Measurements from ENCODE around the gene CDCA8. TPM values are rescaled to one million over a fixed set of nuclear protein-coding genes. Genes with fewer than 3 reads are reported as not detected.
A peak's percentile ranks its signal among the peaks of the same experiment; 100 is the strongest.

CDCA8 gene
- total and polyA plus RNA-seq, 2 experiments from 2014 or later = 7.0 to 30.8 TPM

DNA sequence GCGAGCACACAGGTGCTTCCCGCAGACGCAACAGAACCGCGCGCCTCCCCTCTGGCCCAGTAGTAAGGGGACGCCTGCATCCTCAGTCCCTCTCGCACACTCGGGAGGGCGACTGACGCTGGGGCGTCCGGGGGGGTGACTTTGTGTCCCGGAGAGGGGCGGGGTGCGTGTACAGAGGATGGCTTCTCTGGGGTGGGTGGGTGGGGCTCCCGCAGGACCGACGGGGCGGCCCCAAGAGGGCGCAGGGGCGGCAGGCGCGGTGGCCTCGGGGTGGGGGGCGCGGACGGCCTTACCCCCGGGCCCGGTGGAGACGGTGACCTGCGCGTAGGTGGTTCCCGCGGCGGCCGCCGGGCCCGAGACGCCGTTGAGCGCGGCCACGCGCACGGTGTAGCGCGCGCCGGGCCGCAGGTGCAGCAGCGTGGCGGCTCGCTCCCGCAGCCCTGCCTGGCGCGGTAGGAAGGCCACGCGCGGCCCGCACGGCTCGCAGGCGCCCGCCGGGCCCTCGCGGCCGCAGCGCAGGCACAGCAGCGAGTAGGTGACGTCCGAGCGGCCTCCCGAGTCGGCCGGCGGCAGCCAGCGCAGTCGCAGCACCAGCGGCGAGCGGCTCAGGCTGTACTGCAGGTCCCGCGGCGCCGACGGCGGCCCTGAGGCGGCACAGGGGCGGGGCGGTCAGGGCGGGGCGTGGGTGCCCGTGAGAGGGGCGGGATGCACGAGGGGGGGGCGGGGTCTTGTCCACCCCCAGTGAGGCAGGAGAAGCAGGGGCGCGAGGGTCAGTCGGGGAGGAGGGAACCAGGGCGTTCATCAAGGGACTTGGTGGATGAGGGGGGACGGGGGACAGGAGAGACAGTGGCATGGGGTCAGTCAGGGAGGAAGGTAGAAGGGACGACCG is 60.5 kb downstream of the CDCA8 start:
- H3K4me3 ChIP-seq = peak overlapping the region; percentile 21
- DNase-seq (ENCODE audit: low read depth in 1 of 2, low spot score in 1 of 2) = peak; percentile 23 to 69

DNA sequence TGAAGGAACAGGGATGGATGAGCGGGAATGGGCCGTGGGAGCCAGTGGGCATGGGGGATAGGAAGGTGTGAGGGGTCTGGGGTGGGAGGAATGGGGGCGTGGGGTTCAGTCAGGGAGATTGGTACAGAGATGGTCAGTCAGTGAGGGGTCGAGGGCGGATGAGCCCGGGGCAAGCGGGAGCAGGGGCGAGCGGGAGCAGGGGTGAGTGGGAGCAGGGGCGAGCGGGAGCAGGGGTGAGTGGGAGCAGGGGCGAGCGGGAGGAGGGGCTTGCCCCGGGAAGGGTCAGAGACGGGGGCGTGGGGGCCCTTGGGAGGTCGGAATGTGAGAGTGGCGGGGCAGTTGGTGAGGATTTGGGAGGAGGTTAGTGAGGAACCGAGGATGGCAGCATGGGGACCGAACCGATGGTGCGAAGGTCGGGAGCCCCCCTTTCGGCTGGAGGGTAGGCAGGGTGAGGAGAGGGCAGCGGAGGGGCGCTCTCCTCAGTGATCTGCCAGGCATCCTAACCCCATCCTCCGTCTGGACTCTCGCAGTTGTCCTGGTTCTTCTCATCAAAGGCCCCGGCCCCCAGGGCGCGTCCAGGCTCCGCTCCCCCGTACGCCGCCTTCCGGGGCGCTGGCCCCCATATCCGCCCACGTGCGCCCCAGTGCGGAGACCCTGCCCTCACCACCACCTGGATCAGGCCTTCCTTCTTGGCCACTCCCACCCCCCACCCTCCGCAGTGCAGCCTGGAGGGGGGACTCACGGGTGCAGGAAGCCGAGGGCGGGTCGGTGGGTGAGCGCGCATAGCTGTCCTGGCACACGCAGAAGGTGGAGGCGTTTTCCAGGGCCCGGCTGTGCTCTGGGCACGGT is 61.4 kb downstream of the CDCA8 start:
- no peak for DNase-seq (ENCODE audit: low read depth in 1 of 2, low spot score in 1 of 2)
- Histone ChIP-seq H3K36me3 (no peaks in the 10 kb centered on the region), H3K4me1 (ENCODE audit: low read depth) (no peaks in the 10 kb centered on the region), H3K27me3 (peaks cover 100% of the 10 kb centered on the region), H3K4me3 (no peak overlapping the region), H3K9me3 (ENCODE audit: low read depth) (no peaks in the 10 kb centered on the region), H3K27ac (no peak overlapping the region)
- TF ChIP-seq, protein P1, sequence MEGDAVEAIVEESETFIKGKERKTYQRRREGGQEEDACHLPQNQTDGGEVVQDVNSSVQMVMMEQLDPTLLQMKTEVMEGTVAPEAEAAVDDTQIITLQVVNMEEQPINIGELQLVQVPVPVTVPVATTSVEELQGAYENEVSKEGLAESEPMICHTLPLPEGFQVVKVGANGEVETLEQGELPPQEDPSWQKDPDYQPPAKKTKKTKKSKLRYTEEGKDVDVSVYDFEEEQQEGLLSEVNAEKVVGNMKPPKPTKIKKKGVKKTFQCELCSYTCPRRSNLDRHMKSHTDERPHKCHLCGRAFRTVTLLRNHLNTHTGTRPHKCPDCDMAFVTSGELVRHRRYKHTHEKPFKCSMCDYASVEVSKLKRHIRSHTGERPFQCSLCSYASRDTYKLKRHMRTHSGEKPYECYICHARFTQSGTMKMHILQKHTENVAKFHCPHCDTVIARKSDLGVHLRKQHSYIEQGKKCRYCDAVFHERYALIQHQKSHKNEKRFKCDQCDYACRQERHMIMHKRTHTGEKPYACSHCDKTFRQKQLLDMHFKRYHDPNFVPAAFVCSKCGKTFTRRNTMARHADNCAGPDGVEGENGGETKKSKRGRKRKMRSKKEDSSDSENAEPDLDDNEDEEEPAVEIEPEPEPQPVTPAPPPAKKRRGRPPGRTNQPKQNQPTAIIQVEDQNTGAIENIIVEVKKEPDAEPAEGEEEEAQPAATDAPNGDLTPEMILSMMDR (IDR thresholded peaks at IDR 0.05; ENCODE audit: low read depth, low read length) = no peak

More for the DNA sequence above, 60.5 kb downstream of the CDCA8 start:
- no peaks in the 10 kb centered on the region for H3K9me3 ChIP-seq (ENCODE audit: low read depth)
- H3K36me3 ChIP-seq = no peaks in the 10 kb centered on the region
- peaks cover 100% of the 10 kb centered on the region for H3K27me3 ChIP-seq
- no peaks in the 10 kb centered on the region for H3K4me1 ChIP-seq (ENCODE audit: low read depth)
- H3K27ac ChIP-seq = no peak overlapping the region
- TF ChIP-seq, protein P1 (IDR thresholded peaks at IDR 0.05; ENCODE audit: low read depth, low read length) = no peak

DNA sequence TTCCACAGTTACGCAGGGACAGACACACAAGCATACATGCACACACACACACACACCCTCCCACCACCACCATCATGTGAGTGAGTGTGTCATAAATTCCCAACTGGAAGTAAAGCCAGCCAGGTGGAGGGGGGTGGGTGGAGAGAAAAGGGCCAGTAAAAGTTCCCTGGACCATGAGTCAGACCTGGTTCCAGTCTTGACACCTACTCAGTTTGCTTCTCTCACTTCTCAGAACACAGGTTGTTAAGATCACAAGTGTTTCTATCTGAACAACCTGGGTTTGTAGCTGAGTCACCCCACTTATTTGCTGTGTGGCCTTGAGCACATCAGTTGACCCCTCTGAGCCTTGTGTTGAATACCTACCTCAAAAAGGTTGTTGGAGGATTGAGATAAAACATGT is 63.0 kb downstream of the CDCA8 start:
- H3K9me3 ChIP-seq (ENCODE audit: low read depth) = no peaks in the 10 kb centered on the region
- no peak overlapping the region for H3K4me3 ChIP-seq
- DNase-seq (ENCODE audit: low read depth in 1 of 2, low spot score in 1 of 2) = no peak
- H3K27ac ChIP-seq = no peak overlapping the region
- no peaks in the 10 kb centered on the region for H3K36me3 ChIP-seq
- peaks cover 100% of the 10 kb centered on the region for H3K27me3 ChIP-seq
- no peaks in the 10 kb centered on the region for H3K4me1 ChIP-seq (ENCODE audit: low read depth)
- TF ChIP-seq, protein P1 (IDR thresholded peaks at IDR 0.05; ENCODE audit: low read depth, low read length) = no peak

DNA sequence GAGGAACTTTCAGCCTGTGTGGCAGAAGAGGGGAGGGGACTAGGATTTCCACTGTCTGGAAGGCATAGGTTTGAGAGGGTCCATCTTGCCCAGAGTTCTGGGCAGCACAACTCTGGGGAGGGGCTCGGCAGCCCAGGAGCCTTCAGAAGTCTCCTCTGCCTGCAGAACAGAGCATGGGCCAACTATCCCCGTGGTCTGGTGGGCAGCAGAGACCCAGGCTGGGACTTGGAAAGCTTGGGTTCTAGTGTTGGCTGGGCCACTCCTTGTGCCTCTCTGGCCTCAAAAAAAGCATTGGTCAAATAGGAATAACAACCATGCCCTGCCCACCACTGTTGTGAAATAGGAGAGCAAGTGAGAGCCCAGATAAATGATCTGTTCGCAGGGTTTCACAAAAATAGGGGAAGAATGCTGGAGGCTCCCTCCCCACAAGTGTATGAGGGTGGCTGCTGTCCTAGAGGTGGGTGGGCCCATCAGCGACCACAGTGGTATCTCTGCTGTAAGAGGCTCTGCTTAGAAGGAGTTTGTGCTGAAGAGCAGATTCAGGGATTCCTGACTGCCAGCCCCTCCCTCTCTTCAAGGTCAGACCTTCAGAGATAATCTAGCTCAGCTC is 63.7 kb downstream of the CDCA8 start:
- TF ChIP-seq, protein P1 (IDR thresholded peaks at IDR 0.05; ENCODE audit: low read depth, low read length) = no peak
- H3K27ac ChIP-seq = no peak overlapping the region
- no peak overlapping the region for H3K4me3 ChIP-seq
- H3K4me1 ChIP-seq (ENCODE audit: low read depth) = no peaks in the 10 kb centered on the region
- H3K27me3 ChIP-seq = peaks cover 100% of the 10 kb centered on the region
- H3K36me3 ChIP-seq = no peaks in the 10 kb centered on the region
- H3K9me3 ChIP-seq (ENCODE audit: low read depth) = no peaks in the 10 kb centered on the region
- no peak for DNase-seq (ENCODE audit: low read depth in 1 of 2, low spot score in 1 of 2)

Other genes starting within 250 kb of the CDCA8 start
- 8.8 and 14.0 TPM in 2 replicates for gene ZC3H12A, start 217.9 kb upstream of the CDCA8 start, total RNA-seq
- gene ZC3H12A, start 217.9 kb upstream of the CDCA8 start, polyA plus RNA-seq = 5.2 and 10.1 TPM in 2 replicates
- 138 and 157 TPM in 2 replicates for gene MEAF6, start 177.8 kb upstream of the CDCA8 start, total RNA-seq
- gene MEAF6, start 177.8 kb upstream of the CDCA8 start, polyA plus RNA-seq = 68.2 and 77.0 TPM in 2 replicates
- 12.8 and 18.4 TPM in 2 replicates for gene SNIP1, start 138.2 kb upstream of the CDCA8 start, total RNA-seq
- 6.1 and 6.6 TPM in 2 replicates for gene SNIP1, start 138.2 kb upstream of the CDCA8 start, polyA plus RNA-seq
- gene DNALI1, start 135.6 kb upstream of the CDCA8 start, total RNA-seq = 28.7 and 43.2 TPM in 2 replicates
- gene DNALI1, start 135.6 kb upstream of the CDCA8 start, polyA plus RNA-seq = 17.8 and 23.5 TPM in 2 replicates
- gene GNL2, start 96.6 kb upstream of the CDCA8 start, total RNA-seq = 26.4 and 38.6 TPM in 2 replicates
- gene GNL2, start 96.6 kb upstream of the CDCA8 start, polyA plus RNA-seq = 55.9 and 78.3 TPM in 2 replicates
- 0.71 and 1.1 TPM in 2 replicates for gene RSPO1, start 57.6 kb upstream of the CDCA8 start, total RNA-seq
- gene RSPO1, start 57.6 kb upstream of the CDCA8 start, polyA plus RNA-seq = 0.11 and 1.0 TPM in 2 replicates
- gene EPHA10, start 72.6 kb downstream of the CDCA8 start, total RNA-seq = 0.14 TPM in 1 of 2 replicates, not detected in the other
- 0.38 TPM in 1 of 2 replicates, not detected in the other for gene EPHA10, start 72.6 kb downstream of the CDCA8 start, polyA plus RNA-seq
- gene MANEAL, start 101.3 kb downstream of the CDCA8 start, total RNA-seq = 1.3 and 5.4 TPM in 2 replicates
- 1.7 and 4.1 TPM in 2 replicates for gene MANEAL, start 101.3 kb downstream of the CDCA8 start, polyA plus RNA-seq
- 104 and 130 TPM in 2 replicates for gene C1orf122, start 115.3 kb downstream of the CDCA8 start, total RNA-seq
- gene C1orf122, start 115.3 kb downstream of the CDCA8 start, polyA plus RNA-seq = 105 and 174 TPM in 2 replicates
- gene YRDC, start 115.7 kb downstream of the CDCA8 start, total RNA-seq = 9.7 and 17.2 TPM in 2 replicates
- gene YRDC, start 115.7 kb downstream of the CDCA8 start, polyA plus RNA-seq = 20.0 and 22.2 TPM in 2 replicates
- 1.5 and 1.6 TPM in 2 replicates for gene MTF1, start 167.1 kb downstream of the CDCA8 start, total RNA-seq
- gene MTF1, start 167.1 kb downstream of the CDCA8 start, polyA plus RNA-seq = 5.7 and 9.3 TPM in 2 replicates

Data from cardiac muscle cell (in vitro differentiated cells and primary cell).